Colonic mucosa (tissue), 4 donors: ENCODE data around the gene FYTTD1. TPM values are rescaled to one million over a fixed set of nuclear protein-coding genes. Genes with fewer than 3 reads are reported as not detected.
A peak's percentile ranks its signal among the peaks of the same experiment; 100 is the strongest.

Source experiments
- DNase-seq: peaks from one replicate; pipeline ENCODE4 v3.0.0-alpha.2; 2020
- H3K27ac ChIP-seq: fragments of 200-600 bp; one replicate; pipeline ENCODE4 v1.8.0; 2021
- H3K27me3 ChIP-seq: fragments of 200-600 bp; one replicate; pipeline ENCODE4 v1.8.0; 2021
- H3K36me3 ChIP-seq: fragments of 200-600 bp; one replicate; pipeline ENCODE4 v1.8.0; 2021
- H3K4me1 ChIP-seq: fragments of 200-600 bp; one replicate; pipeline ENCODE4 v1.8.0; 2021; ENCODE audit warnings: mild to moderate bottlenecking
- H3K4me3 ChIP-seq: fragments of 200-600 bp; one replicate; pipeline ENCODE4 v1.8.0; 2021
- H3K9ac ChIP-seq, 2 donors: one replicate each; pipeline ENCODE4 v1.7.0; 2013; ENCODE audit warnings: control low read depth in 2 of 2, low read depth in 2 of 2, low read length in 2 of 2
- H3K9me3 ChIP-seq: fragments of 200-600 bp; one replicate; pipeline ENCODE4 v1.8.0; 2021
- CTCF ChIP-seq: fragments of 200-600 bp; IDR thresholded peaks from one replicate; pipeline ENCODE4 v1.8.0; 2022; ENCODE audit warnings: antibody characterized with exemption, mild to moderate bottlenecking
- intact Hi-C: fragments of 100-400 bp; cut with DNase I; formaldehyde crosslinking; loops from one replicate; pipeline ENCODE4 v1.14.1; 2022
- total RNA-seq, 2 donors: library from RNA; stranded (reverse); fragmentation: NEBNext Ultra II Directional in 1 of 2; extraction: Animal tissue kit (Norgen Biotek cat#: 25700) in 1 of 2; gene quantifications; one replicate each; pipeline ENCODE4 v1.2.1, GENCODE V29; 2021
- donor health status: healthy.
- donor health status: DM: no; HTN: no; CAD: no.
- donor health status: DM: no; HTN: no; CAD: no.

FYTTD1 gene
- total RNA-seq, 2 donors from 2014 or later = 27.1 to 37.7 TPM

GRCh38 chr3:197807969-197808587 lies 58.4 kb downstream of the FYTTD1 start:
- H3K36me3 ChIP-seq = no peaks in the 10 kb centered on the region
- H3K4me1 ChIP-seq = no peaks in the 10 kb centered on the region
- H3K9me3 ChIP-seq = no peaks in the 10 kb centered on the region
- no peak overlapping the region for H3K4me3 ChIP-seq
- no peaks in the 10 kb centered on the region for H3K27me3 ChIP-seq
- intact Hi-C loops = no loop called here
- DNase-seq = no peak
- no peak overlapping the region for H3K9ac ChIP-seq
- TF ChIP-seq CTCF = no peak
- no peak overlapping the region for H3K27ac ChIP-seq

- H3K36me3 ChIP-seq = no peaks in the 10 kb centered on the region
- no peaks in the 10 kb centered on the region for H3K9me3 ChIP-seq
- no peak overlapping the region for H3K27ac ChIP-seq
- intact Hi-C loops = no loop called here
- H3K9ac ChIP-seq = peak overlapping the region in 1 of 2 donors; percentile 30
- no peak overlapping the region for H3K4me3 ChIP-seq
- DNase-seq = no peak
- TF ChIP-seq CTCF = no peak
- H3K27me3 ChIP-seq = no peaks in the 10 kb centered on the region
- H3K4me1 ChIP-seq = no peaks in the 10 kb centered on the region
These were observed 59.8 kb downstream of the FYTTD1 start for GRCh38 chr3:197809356-197810020.

GRCh38 chr3:197810901-197811300 lies 61.2 kb downstream of the FYTTD1 start:
- no peak overlapping the region for H3K27ac ChIP-seq
- H3K4me3 ChIP-seq = no peak overlapping the region
- H3K9me3 ChIP-seq = no peaks in the 10 kb centered on the region
- no peaks in the 10 kb centered on the region for H3K27me3 ChIP-seq
- H3K36me3 ChIP-seq = no peaks in the 10 kb centered on the region
- TF ChIP-seq CTCF = no peak
- no peaks in the 10 kb centered on the region for H3K4me1 ChIP-seq
- intact Hi-C loops = no loop called here
- H3K9ac ChIP-seq = no peak overlapping the region
- no peak for DNase-seq

- intact Hi-C loops = no loop called here
- Histone ChIP-seq H3K27me3 (no peaks in the 10 kb centered on the region), H3K4me1 (no peaks in the 10 kb centered on the region), H3K9me3 (no peaks in the 10 kb centered on the region), H3K9ac (no peak overlapping the region), H3K27ac (no peak overlapping the region), H3K36me3 (no peaks in the 10 kb centered on the region), H3K4me3 (no peak overlapping the region)
- no peak for TF ChIP-seq CTCF
- no peak for DNase-seq
These were observed 61.7 kb downstream of the FYTTD1 start for GRCh38 chr3:197811343-197811742.

- intact Hi-C loops = no loop called here
- Histone ChIP-seq H3K27ac (no peak overlapping the region), H3K4me3 (no peak overlapping the region), H3K9me3 (no peaks in the 10 kb centered on the region), H3K4me1 (no peaks in the 10 kb centered on the region), H3K27me3 (no peaks in the 10 kb centered on the region), H3K36me3 (no peaks in the 10 kb centered on the region), H3K9ac (no peak overlapping the region)
- DNase-seq = no peak
- no peak for TF ChIP-seq CTCF
These were observed 64.7 kb downstream of the FYTTD1 start for GRCh38 chr3:197814372-197814771.
